K562 (cell line): ENCODE results near the gene NAGPA.

Experiments used
- LARP7 ChIP-seq: fragments of 450-650 bp; IDR thresholded peaks from 2 replicates; pipeline ENCODE4 v1.6.1; 2016
- NRF1 ChIP-seq, 2 experiments: fragments of 450-650 bp; IDR thresholded peaks in 1 of 2; conservative IDR thresholded peaks in 1 of 2; 2 replicates each; pipeline ENCODE4 v1.6.1; 2014; ENCODE audit warnings: mild to moderate bottlenecking in 2 of 2
- PCBP1 ChIP-seq: fragments of 200-400 bp; formaldehyde crosslinking; IDR thresholded peaks from 2 replicates; pipeline ENCODE4 v1.6.1; 2018; ENCODE audit warnings: mild to moderate bottlenecking, low read depth, low read length; ENCODE audit not compliant: poor library complexity, severe bottlenecking
- PHF20 ChIP-seq: fragments of 450-650 bp; IDR thresholded peaks from 2 replicates; pipeline ENCODE4 v1.6.1; 2018; ENCODE audit not compliant: partially characterized antibody
- ZNF324 ChIP-seq: fragments of 250-450 bp; sonication (Bioruptor Pico); IDR thresholded peaks from 2 replicates; pipeline ENCODE4 v1.4.0; 2020; ENCODE audit warnings: mild to moderate bottlenecking
- TF ChIP-seq, protein P1 (sequence below): sonication (generic); formaldehyde crosslinking; IDR thresholded peaks from 2 replicates; pipeline ENCODE4 v1.8.1; 2022; ENCODE audit warnings: missing genetic modification reagents

DNA sequence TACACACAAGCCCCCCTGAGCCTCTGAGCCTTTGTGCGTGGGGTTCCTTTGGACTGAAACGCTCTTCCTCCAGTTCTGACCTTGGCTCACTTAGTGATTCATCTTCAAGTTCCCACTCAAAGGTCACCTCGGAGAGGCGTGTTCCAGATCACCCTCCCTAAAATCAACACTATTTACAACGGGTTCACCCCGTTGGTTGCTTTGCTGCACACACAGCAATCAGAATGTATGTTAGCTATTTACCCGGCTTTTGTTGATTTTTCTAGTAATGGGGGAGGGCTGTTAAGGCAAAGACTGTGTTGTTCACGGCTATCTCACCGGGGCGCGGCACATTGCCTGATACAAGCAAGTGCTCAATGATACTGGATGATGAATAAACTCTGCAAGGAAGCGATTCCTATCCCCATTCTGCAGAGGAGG lies 977 bp downstream of the NAGPA start:
- TF ChIP-seq PHF20, result no peak
- TF ChIP-seq NRF1 (conservative IDR thresholded peaks at IDR 0.05 in 1 of 2, IDR thresholded peaks at IDR 0.05 in 1 of 2), result no peak
- no peak for TF ChIP-seq ZNF324 (CRISPR knock-in tag)
- no peak for TF ChIP-seq LARP7
- TF ChIP-seq, protein P1, sequence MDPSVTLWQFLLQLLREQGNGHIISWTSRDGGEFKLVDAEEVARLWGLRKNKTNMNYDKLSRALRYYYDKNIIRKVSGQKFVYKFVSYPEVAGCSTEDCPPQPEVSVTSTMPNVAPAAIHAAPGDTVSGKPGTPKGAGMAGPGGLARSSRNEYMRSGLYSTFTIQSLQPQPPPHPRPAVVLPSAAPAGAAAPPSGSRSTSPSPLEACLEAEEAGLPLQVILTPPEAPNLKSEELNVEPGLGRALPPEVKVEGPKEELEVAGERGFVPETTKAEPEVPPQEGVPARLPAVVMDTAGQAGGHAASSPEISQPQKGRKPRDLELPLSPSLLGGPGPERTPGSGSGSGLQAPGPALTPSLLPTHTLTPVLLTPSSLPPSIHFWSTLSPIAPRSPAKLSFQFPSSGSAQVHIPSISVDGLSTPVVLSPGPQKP (CRISPR knock-in tag), result no peak
- TF ChIP-seq PCBP1, result no peak
